SIG-M5 treated with dmso at 0.1 percent for 504 hours (cell line): ENCODE results near the gene CEACAM3.

Experiments used
- DNase-seq: peaks from one replicate; lab custom pipeline; 2025; ENCODE audit not compliant: unreplicated experiment; lab: John Stamatoyannopoulos, UW

CEACAM3 gene

DNA sequence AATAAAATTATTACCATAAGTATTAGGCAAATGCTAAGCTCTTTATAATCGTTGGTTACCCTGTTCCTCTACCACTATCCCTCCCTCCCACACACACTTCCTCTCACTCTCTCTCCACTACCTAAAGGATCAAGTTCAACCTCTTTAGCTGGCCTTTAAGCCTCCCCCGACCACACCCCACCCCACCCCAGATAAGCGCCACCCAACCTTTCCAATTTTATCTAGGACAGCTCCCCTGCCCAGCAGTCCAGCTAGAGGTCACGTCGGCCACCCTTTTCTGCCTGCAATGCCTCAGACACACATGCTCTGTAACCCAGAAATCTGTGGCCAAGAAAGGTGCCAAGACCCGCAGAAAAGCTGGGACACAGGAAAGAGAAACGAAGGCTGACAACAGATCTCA, 47.0 kb downstream of the CEACAM3 start:
- DNase-seq: no peak

DNA sequence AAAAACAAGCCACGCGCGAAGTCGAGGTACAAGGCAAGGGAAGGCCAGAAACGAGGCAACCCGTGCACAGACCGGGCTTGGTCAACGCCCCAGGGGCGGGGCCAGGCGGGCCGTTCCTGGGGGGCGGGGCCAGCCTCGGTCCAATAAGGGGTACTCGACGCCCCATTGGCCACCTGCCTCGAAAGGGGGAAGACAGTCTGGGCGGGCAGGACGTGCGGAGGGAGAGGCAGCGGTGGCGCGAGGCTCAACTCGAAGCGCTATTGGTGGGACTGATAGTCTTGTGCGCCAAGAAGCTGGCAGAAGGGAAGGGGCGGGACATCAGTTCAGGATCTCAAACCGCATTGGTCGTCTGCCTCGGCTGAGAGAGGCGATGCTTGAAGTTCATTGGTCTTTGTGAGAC, 48.2 kb downstream of the CEACAM3 start, which contains the start of gene LYPD4:
Gene LYPD4 (minus strand): TSS at position 83 of the 400 bp plus-strand sequence. CDS start 5,398 bp downstream, outside the sequence.
- no peak for DNase-seq

DNA sequence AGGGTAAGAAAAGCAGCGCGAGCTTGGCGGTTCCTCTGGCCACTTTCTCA, 48.4 kb downstream of the CEACAM3 start, which contains the start of gene DMRTC2:
Gene DMRTC2 (plus strand): TSS at position 42 of the 50 bp plus-strand sequence. CDS start 2,387 bp downstream, outside the sequence.
- DNase-seq: no peak

DNA sequence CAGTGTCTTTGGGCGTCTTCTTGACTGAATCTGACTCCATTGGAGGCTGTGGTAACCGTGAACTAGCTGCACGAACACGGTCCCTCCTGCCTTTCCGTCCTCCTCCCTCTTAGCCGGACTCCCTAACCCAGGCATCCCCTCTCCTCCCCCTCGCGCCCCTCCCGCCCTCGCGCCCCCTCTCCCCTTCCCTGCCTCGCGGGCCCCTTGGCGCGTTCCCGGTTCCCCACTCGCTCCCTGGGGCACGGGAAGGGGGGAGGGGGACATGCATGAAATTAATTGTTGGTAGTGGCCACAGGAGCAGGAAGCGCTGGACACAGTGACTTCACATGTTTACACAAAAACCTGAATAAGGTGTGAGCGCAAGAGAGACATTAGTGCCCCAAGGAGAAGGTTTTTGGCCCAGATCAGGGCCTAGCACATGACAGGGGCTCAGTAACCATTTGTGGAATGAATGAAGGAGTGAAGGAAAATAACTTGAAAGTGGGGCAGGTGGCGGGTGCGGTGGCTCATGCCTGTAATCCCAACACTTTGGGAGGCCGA, 48.7 kb downstream of the CEACAM3 start:
- no peak for DNase-seq

DNA sequence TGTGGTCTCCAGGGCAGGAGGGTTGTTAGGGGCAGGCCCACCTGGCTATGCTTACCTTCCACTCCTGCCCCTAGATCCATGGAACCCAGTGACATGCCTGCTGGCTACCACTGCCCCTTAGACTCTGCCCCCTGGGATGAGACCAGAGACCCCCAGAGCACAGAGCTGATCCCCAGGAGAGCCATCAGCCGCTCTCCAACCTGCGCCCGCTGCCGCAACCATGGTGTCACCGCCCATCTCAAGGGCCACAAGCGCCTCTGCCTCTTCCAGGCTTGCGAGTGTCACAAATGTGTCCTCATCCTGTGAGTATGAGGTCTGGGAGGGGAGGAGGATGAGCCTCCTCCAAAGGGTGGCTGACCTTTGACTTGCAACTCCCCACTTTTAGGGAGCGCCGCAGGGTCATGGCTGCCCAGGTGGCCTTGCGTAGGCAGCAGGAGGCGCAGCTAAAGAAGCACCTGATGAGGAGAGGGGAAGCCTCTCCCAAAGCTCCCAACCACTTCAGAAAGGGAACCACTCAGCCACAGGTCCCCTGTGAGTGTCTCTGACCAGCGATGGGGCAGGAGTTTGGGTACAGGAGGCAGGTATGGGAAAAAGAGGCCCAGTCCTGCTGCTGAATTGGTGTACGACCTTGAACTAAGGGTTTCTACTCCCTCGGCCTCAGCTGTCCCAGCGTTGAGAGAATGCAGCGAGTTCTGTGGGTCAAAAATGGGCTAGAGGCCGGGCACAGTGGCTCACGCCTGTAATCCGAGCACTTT, 51.1 kb downstream of the CEACAM3 start:
- no peak for DNase-seq

DNA sequence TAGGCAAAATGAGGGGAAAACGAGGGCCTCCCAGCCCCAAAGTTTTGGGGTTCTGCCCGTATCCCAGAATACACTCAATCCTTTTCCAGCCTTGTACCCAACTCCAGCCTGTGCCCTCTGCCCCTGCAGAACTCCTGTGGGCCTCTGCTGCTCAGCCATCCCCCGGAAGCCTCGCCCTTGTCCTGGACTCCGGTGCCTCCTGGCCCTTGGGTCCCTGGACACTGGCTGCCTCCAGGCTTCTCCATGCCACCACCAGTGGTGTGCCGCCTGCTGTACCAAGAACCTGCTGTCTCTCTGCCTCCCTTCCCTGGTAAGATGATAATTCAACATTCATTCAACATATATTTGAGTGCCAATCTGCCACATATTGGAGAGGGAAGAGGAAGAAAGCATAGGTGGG, 52.3 kb downstream of the CEACAM3 start:
- no peak for DNase-seq

DNA sequence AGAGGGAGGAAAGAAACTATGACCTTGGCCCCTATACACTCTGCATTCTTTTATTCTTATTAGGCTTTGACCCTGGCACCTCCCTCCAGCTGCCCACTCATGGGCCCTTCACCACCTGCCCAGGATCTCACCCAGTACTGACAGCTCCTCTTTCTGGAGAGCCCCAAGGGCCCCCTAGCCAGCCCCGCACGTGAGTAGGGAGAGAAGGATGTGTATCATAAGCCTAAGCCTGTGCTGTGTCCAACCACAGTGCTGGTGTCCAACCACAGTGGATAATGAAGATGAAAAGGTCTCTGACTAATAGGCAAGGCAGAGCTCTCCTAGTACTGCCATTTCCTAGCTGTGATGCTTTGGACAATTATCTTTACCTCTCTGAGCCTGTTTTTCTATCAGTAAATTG, 52.7 kb downstream of the CEACAM3 start:
- no peak for DNase-seq

DNA sequence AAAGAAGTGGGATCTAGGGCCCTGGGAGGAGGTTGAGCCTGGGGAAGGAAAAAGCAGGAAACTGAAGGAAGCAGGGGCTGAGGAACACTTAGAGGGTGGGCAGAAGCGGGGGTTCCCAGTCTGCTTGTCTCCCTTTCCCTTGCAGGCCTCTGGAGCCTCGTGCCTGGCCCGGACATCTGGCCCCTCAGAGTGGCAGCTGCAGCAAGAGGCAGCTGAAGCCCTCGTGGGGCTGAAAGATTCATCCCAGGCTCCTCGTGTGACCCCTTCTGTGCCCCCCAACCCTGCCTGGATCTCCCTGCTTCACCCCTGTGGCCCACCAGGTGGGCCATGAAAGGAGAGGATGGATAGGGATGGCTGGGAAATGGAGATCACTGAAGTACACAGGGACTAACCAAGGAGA, 54.0 kb downstream of the CEACAM3 start:
- no peak for DNase-seq

DNA sequence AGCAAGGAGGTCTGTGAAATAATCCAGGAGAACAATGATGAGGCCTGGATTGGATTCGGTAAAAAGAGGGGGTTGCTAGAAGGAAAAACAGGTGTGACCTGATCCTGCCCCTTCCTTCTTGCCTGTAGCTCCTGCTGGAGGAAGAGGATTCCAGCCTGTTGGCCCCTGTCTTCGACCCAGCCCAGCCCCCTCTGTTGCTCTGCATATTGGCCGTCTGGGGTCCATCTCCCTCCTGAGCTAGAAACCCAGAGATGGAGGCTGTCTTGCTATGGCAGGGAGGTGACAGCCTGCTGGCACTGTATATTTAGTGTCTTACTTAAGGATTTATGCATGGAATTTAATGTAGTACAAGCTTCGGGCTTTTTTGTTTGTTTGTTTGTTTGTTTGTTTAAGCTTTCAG, 55.1 kb downstream of the CEACAM3 start:
- DNase-seq: no peak

DNA sequence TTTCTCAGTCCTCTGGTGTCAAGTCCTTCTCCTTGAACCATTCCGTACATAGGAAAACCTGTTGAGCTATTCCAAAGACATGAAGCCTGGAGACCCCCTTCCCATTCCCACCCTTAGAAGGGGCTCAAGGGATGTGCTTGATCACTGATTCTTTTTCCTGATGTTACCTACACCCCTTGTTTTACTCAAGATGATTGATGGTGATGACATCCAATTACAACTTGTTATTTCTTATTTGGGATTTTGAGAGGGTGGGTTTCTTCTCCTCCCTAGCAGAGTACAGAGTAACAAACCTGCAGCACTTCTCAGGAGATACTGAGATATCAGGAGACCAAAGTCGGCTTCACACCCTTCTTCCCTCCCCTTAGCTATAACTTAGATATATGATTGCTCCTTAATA, 57.0 kb downstream of the CEACAM3 start:
- DNase-seq: no peak

DNA sequence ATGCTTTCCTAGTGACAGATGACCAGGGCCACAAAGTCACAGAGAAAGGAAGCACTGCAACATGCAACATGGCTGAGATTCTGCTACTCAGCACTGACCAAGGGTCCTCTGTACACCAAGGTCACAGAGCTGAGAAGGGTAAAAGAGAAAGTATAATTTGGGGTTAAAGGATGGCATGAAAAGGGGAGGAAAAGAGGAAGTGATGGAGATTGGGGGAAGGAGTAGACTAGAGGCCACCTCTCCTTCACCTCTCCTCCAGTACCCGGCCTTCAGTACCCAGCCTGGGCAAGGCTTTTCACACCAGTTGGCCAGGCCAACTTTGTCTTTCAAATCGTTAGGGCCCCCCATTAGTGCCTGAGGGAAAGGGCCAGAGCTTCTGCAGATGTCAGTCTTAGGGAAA, 57.4 kb downstream of the CEACAM3 start:
- no peak for DNase-seq

DNA sequence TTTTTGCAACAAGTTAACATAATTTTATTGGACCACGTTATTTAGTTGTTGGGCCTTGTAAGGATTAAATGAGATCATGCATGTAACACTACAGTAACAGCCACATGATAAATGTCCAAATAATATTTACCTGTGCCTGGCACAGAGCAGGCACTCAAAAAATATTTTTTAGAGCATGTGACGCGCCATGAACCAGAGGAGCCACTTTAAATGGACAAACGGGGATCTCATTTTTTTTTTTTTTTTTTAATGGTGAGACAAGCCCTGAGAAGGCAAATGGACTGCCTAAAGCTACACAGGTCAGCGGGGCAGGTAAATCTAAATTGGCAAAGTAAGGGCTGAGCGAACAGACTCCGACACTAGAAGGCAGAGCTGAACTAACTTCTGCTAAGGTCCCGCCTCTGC, 62.8 kb downstream of the CEACAM3 start:
- DNase-seq: no peak

DNA sequence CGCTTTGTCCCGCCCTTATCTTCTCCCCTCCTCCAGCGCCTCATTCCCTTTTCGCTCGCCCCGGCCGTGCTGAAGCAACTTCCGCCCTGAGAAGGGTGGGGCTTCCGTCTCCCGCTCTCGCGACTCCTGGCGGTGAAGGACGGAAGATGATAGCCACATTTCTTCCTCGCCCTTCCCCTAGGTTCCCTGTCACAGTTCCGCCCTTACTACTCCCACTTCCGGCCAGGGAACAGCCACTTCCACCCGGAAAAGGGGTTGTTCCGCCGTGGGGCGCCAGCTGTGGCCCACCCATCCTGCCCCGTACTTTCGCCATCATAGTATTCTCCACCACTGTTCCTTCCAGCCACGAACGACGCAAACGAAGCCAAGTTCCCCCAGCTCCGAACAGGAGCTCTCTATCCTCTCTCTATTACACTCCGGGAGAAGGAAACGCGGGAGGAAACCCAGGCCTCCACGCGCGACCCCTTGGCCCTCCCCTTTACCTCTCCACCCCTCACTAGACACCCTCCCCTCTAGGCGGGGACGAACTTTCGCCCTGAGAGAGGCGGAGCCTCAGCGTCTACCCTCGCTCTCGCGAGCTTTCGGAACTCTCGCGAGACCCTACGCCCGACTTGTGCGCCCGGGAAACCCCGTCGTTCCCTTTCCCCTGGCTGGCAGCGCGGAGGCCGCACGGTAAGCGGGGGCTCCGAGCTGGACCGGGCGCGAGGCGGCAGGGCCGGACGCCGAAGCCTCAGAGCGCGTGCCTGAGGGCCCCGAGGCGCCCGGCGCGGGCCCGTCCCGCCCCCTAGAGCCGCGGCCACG, 63.4 kb downstream of the CEACAM3 start, which contains the start of gene RPS19:
Gene RPS19 (plus strand): TSS at position 638 of the 801 bp plus-strand sequence. CDS start 520 bp downstream, outside the sequence.
- DNase-seq: peak; percentile 98

DNA sequence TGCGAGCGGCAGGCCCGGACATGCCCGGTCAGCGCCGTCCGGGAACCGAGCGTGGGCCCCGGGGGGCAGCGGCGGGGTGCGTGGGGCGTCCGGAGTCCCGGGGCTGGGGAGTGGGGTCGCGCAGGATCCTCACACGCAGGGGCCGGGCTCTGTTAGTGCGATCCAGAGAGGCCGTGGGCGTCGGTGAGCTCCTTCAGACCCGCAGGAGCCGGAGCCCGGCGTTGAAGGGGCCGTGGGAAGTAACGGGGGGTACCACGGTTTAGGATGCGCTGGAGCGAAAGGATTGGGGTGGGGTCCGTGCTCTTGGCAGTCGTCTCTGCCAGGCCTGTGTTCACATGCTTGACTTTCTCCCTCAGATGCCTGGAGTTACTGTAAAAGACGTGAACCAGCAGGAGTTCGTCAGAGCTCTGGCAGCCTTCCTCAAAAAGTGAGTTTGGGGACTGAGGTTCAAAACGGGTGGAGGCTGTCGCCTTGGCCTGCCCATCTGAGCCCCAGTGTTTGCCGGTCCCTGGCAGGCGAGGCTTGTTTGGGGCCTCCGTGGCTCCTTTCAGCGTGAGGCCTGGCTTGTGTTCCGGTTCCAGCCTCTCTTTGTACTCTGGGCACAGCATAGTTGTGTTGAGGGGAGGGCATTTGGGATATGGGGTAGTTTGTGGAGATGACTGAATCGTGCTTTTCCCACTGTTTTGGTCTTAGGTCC, 64.2 kb downstream of the CEACAM3 start:
- no peak for DNase-seq
